ENCODE data around the gene PMM1.
A peak's percentile ranks its signal among the peaks of the same experiment; 100 is the strongest.

- peak; percentile 79 for TF ChIP-seq CTCF (IDR thresholded peaks at IDR 0.05; ENCODE audit: low read depth, low read length, poor library complexity, severe bottlenecking)
- no peak for TF ChIP-seq EZH2phosphoT487 (IDR thresholded peaks at IDR 0.05; ENCODE audit: borderline replicate concordance, low read length)
Observed at GRCh38 chr22:41596776-41597634, 7.4 kb upstream of the PMM1 start.
